Stomach (tissue), 4 donors: Measurements from ENCODE around the gene TBC1D7.

Experiments
- CTCF ChIP-seq, 7 experiments: fragments of 450-650 bp in 4 of 7; fragments of 200-600 bp in 3 of 7; sonication (generic) in 3 of 7; IDR thresholded peaks; one replicate each; pipeline ENCODE4 v1.5.1; 2016 to 2019; ENCODE audit warnings: antibody characterized with exemption in 7 of 7, control low read depth in 2 of 7, mild to moderate bottlenecking in 1 of 7
- POLR2A ChIP-seq, 4 donors: fragments of 450-650 bp; IDR thresholded peaks; one replicate each; pipeline ENCODE4 v1.6.1; 2016; ENCODE audit warnings: antibody characterized with exemption in 4 of 4, control low read depth in 2 of 4, mild to moderate bottlenecking in 1 of 4, moderate library complexity in 1 of 4

GRCh38 chr6:13304101-13304500 is 24.2 kb downstream of the TBC1D7 start:
- no peak for TF ChIP-seq CTCF (IDR thresholded peaks at IDR 0.05)
- TF ChIP-seq POLR2A (IDR thresholded peaks at IDR 0.05): no peak
